GM12873 (cell line): Measurements from ENCODE around the gene CALM3.

Experiments used
- TF ChIP-seq, protein P1 (sequence below): IDR thresholded peaks from 2 replicates; pipeline ENCODE4 v1.5.1; 2012; ENCODE audit warnings: low read depth, mild to moderate bottlenecking, moderate library complexity, low read length, control low read depth; ENCODE audit not compliant: insufficient read depth; ENCODE audit errors: missing control alignments

The CALM3 gene

GRCh38 chr19:46620716-46621115 is 19.6 kb downstream of the CALM3 start:
- TF ChIP-seq, protein P1, sequence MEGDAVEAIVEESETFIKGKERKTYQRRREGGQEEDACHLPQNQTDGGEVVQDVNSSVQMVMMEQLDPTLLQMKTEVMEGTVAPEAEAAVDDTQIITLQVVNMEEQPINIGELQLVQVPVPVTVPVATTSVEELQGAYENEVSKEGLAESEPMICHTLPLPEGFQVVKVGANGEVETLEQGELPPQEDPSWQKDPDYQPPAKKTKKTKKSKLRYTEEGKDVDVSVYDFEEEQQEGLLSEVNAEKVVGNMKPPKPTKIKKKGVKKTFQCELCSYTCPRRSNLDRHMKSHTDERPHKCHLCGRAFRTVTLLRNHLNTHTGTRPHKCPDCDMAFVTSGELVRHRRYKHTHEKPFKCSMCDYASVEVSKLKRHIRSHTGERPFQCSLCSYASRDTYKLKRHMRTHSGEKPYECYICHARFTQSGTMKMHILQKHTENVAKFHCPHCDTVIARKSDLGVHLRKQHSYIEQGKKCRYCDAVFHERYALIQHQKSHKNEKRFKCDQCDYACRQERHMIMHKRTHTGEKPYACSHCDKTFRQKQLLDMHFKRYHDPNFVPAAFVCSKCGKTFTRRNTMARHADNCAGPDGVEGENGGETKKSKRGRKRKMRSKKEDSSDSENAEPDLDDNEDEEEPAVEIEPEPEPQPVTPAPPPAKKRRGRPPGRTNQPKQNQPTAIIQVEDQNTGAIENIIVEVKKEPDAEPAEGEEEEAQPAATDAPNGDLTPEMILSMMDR = no peak

DNA sequence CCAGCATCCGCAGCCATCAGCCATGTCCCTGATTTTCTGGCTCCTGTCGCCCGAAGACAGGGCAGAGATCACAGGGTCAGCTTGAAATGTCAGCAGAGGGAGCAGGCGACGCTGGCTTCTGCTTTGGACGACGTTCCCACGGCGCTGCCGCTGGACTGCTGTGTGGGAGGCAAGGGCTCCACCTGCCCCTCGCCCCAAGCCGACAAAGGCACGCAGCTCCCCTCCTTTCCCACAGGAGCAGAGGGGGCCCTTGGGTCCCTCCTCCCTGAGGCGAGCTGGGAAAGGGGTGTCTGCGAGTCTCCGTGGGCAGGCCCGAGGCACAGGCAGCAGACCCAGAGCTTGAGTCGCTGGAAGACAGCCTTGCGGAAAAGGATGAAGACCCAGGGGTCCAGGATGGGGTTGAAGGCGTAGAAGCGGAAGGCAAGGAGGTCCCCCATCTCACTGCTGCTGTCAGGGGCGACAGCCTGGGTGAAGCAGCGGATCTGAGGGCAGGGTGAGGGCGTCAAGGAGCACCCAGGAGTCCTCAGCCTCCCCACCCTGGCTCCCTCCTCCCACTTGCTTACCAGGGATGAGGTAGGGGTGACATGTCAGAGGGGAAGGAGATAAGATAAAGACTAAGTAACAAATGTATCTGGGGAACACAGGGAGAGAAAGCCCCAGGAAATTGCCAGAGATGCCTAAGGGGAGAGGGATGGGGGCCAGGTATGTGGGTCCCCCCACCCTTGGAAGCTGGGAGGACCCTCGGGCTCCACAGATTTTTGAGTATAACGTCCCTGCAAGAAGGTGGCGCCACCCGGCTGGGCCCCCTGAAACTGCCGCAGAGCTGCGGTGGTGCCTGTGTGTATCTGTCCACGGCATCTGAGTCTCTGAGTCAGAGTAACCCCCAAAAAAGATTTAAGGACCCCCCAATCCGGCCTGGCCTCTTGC is 20.3 kb downstream of the CALM3 start:
- TF ChIP-seq, protein P1 = peak; percentile 12

- TF ChIP-seq, protein P1 = no peak
Measured at GRCh38 chr19:46622118-46622446, 21.0 kb downstream of the CALM3 start.

- TF ChIP-seq, protein P1 = no peak
Measured at GRCh38 chr19:46623915-46624502, 22.9 kb downstream of the CALM3 start.

DNA sequence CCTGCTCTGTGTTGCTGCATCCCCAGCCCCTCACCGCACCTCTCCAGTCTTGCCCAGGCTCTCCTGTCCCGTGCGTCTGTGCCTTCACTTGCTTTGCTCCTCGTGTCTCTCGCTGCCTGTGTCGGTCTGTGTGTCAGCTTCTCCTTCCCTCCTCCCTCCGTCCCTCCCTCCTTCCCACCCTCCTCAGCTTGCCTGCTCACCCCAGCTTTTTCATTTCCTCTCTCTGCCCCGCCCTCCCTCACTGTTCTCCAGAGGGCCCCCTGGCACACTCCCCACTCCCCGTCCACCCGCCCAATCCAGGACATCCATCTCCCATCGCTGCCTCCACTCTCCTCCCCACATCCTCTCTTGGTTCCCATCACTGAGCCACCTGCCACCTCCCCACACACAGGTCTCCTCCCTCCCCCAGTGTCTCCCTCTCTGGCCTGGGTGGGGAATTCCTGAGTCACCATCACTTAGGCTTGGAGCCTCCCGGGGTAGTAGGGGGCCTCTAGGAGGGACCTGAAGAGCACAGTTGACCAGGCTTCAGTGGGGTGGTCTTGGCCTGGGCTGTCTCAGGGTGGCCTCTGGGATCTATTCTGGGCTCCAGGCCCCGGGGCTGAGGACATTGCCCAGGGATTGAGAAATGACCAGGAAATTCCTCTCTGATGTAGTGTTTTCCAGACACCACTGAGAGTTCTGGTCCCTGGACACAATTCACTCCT is 24.0 kb downstream of the CALM3 start, which contains the start of gene PTGIR:
PTGIR (minus strand) TSS at position 132 of the 704 bp plus-strand sequence. CDS start 864 bp downstream, outside the sequence.
- TF ChIP-seq, protein P1 = no peak

DNA sequence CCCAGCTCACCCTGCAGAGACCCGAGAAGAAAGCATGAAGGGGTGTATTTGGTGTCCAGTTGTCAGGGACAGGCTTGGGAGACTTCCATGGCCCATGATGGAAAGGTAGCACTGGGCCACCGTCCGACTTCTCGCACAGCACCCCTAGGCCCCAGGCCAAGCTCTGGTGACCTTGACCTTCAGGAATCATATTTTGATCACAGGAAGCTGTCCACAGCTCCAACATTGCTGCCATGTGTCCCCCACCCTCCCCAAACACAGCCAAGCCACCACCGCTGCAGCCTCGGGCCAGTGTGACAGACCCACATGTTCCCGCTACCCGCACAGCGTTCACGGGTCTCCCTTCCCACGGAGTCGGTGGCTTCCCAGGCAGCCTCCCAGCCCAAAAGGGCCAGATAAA is 24.6 kb downstream of the CALM3 start:
- TF ChIP-seq, protein P1 = no peak

- TF ChIP-seq, protein P1 = no peak
Measured at GRCh38 chr19:46626446-46626845, 25.3 kb downstream of the CALM3 start.
